Peyer's patch (tissue), 4 donors: Measurements from ENCODE around the gene DEFB132. TPM values are rescaled to one million over a fixed set of nuclear protein-coding genes. Genes with fewer than 3 reads are reported as not detected.

ENCODE experiments used
- DNase-seq, 3 donors: peaks; one replicate each; pipeline ENCODE4 v3.0.0-alpha.2; 2017 to 2019
- H3K27ac ChIP-seq, 4 donors: fragments of 200-600 bp; sonication (generic); one replicate each; pipeline ENCODE4 v1.5.1; 2016 to 2019
- H3K27me3 ChIP-seq, 2 donors: fragments of 200-600 bp; sonication (generic); one replicate each; pipeline ENCODE4 v1.5.1; 2019
- H3K36me3 ChIP-seq, 3 donors: fragments of 200-600 bp; sonication (generic); one replicate each; pipeline ENCODE4 v1.5.1; 2016 to 2019
- H3K4me1 ChIP-seq, 4 donors: fragments of 200-600 bp; sonication (generic); one replicate each; pipeline ENCODE4 v1.5.1; 2016 to 2019
- H3K4me3 ChIP-seq, 4 donors: fragments of 200-600 bp; sonication (generic); 1 replicate in 3 of 4; 2 replicates in 1 of 4; pipeline ENCODE4 v1.5.1; 2016 to 2019; ENCODE audit warnings: mild to moderate bottlenecking in 1 of 4
- H3K9me3 ChIP-seq, 4 donors: fragments of 200-600 bp; sonication (generic); one replicate each; pipeline ENCODE4 v1.5.1; 2016 to 2019; ENCODE audit warnings: mild to moderate bottlenecking in 1 of 4
- POLR2A ChIP-seq, 2 donors: fragments of 450-650 bp; IDR thresholded peaks; one replicate each; pipeline ENCODE4 v1.5.1; 2017; ENCODE audit warnings: antibody characterized with exemption in 2 of 2, mild to moderate bottlenecking in 2 of 2, moderate library complexity in 2 of 2
- total RNA-seq, 4 donors: library from RNA; depleted of rRNA; stranded (reverse); fragments of >200 nt; gene quantifications; one replicate each; pipeline ENCODE4 v1.1.0, GENCODE V29; 2016
- TF ChIP-seq, protein P1 (sequence below), 6 experiments: fragments of 450-650 bp in 4 of 6; fragments of 200-600 bp in 2 of 6; sonication (generic) in 1 of 6; IDR thresholded peaks; one replicate each; pipeline ENCODE4 v1.5.1; 2017 to 2019; ENCODE audit warnings: antibody characterized with exemption in 6 of 6, mild to moderate bottlenecking in 3 of 6, moderate library complexity in 1 of 6

Gene DEFB132
- total RNA-seq, 4 donors from 2014 or later = not detected

DNA sequence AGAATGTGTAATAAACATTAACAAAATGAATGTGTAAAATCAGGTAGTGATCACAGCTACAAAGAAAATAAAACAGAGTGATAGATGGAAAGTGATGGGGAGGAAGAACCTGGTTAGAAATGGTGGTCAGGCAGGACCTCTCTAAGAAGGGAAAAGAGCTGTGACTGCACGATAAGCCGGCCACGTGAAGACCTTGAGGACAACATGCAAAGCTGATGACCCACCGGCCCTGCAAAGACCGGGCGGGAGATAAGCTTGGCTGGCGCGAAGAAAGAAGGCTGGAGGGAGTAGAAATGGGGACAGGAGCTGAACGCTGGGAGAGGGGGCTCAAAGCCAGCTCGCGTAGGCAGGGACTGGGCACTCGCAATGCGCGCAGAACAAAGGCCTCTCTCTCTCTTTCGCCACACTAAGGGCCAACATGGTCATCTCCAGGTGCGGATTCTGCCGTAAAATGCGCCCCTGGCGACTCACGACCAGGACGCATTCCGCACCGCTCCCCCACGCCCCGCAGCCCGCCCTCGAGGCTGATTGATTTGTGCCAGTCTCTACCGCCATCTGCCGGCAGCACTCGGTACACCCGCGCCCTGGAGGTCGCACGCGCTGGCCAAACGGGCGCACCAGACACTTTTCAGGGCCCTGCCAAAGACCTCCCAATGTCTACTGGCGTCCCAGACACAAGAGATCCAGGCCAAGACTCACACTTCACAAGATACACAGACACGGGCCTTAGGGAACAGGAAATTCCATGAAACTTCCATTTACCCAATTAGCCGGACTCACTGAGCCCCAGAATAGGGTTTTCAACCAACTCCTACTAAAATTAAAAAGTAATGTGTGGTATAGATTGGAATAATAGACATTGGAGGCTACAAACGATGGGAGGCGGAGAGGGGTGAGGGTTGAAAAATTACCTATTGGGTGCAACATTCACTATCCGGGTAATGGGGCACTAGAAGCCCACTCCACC is 9.4 kb downstream of the DEFB132 start:
- Histone ChIP-seq H3K36me3 (no peaks in the 10 kb centered on the region), H3K27me3 (no peaks in the 10 kb centered on the region), H3K9me3 (no peaks in the 10 kb centered on the region), H3K27ac (no peak overlapping the region), H3K4me1 (no peaks in the 10 kb centered on the region), H3K4me3 (peak overlapping the region; percentile 36 to 54 (median 49))
- TF ChIP-seq, protein P1, sequence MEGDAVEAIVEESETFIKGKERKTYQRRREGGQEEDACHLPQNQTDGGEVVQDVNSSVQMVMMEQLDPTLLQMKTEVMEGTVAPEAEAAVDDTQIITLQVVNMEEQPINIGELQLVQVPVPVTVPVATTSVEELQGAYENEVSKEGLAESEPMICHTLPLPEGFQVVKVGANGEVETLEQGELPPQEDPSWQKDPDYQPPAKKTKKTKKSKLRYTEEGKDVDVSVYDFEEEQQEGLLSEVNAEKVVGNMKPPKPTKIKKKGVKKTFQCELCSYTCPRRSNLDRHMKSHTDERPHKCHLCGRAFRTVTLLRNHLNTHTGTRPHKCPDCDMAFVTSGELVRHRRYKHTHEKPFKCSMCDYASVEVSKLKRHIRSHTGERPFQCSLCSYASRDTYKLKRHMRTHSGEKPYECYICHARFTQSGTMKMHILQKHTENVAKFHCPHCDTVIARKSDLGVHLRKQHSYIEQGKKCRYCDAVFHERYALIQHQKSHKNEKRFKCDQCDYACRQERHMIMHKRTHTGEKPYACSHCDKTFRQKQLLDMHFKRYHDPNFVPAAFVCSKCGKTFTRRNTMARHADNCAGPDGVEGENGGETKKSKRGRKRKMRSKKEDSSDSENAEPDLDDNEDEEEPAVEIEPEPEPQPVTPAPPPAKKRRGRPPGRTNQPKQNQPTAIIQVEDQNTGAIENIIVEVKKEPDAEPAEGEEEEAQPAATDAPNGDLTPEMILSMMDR (IDR thresholded peaks at IDR 0.05) = peak; percentile 84 to 96 (median 88)
- no peak for TF ChIP-seq POLR2A (IDR thresholded peaks at IDR 0.05)
- peak; percentile 88 to 94 (median 88) for DNase-seq

DNA sequence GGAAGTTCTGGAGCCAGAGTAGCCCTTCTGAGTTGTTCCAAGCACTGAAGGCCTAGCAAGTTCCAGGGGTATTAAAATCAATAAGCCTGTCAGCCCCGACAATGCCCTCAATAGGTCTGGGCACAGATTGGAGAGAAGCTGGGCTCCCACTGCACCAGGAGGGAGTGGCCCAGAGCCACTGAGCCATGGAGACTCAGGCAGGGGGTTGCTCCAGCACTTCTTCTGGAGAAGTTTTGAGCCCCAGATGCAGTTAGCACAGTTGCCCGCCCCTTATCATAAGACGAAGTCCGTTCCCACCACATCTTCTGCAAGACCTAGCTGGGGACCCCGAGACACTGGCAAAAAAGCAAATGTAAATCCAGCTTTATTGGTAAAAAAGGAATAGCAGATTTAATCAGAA is 13.0 kb downstream of the DEFB132 start:
- no peak for DNase-seq
- TF ChIP-seq POLR2A (IDR thresholded peaks at IDR 0.05) = no peak
- TF ChIP-seq, protein P1 (IDR thresholded peaks at IDR 0.05) = no peak
- Histone ChIP-seq H3K4me1 (no peaks in the 10 kb centered on the region), H3K27me3 (no peaks in the 10 kb centered on the region), H3K9me3 (no peaks in the 10 kb centered on the region), H3K27ac (no peak overlapping the region), H3K36me3 (peaks cover 0 to 3% (median 0%) of the 10 kb centered on the region in 3 donors), H3K4me3 (no peak overlapping the region)

DNA sequence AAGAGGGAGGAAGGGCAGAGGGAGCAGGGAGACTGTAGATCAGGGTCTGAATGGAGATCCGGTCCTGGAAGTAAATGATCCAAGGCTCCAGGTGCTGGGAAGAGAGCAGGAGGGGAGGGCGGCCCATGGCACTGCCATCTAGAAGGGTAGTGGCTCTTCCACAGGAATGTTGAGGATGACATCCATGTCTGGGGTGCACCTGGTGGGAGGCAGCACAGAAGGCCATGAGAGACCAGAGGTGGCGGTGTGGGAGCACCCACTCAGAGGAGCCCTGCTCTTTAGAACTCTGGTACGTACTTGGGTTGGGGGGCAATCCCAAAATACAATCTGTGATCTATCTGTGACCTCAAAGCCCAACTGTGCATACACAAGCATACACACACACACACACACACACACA is 13.5 kb downstream of the DEFB132 start:
- TF ChIP-seq, protein P1 (IDR thresholded peaks at IDR 0.05) = no peak
- H3K9me3 ChIP-seq = no peaks in the 10 kb centered on the region

DNA sequence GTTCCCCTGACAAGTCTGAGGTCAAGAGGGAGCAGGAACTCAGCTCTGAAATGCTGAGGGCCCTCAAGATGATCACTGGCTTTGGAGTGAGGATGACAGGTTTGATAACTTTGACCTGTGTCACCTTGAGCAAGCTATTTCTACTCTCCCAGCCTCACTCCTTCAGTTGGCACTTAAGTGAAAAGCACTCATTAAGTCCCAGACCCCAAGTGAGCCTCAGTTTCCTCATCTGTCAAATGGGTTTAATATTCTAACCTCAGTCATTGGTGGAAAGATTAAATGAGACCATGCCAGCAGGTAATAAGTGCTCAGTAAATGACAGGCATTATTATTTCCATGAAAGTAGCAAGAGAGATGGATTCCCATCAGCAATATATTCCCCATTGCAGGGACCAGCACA is 14.0 kb downstream of the DEFB132 start:
- H3K27ac ChIP-seq = no peak overlapping the region

More for the DNA sequence above, 13.5 kb downstream of the DEFB132 start:
- H3K36me3 ChIP-seq = peaks cover 0 to 9% (median 0%) of the 10 kb centered on the region in 3 donors
- no peaks in the 10 kb centered on the region for H3K27me3 ChIP-seq
- DNase-seq = no peak
- no peak overlapping the region for H3K4me3 ChIP-seq
- H3K27ac ChIP-seq = no peak overlapping the region
- no peaks in the 10 kb centered on the region for H3K4me1 ChIP-seq

DNA sequence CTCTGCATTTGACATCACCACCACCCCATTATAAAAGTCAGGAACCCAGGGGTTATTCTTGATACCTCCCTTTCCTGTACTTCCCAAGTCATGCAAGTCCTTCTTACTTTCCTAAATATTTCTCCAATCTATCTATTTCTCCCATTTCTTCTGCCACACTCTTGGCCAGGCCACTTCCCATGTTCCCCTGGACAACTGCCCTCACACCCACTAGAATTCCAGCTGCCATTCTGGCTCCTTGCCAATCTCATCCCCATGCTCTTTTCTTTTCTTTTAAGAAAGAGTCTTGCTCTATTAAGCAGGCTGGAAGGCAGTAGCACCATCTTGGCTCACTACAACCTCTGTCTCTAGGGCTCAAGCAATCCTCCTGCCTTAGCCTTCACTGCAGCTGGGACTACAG is 15.2 kb downstream of the DEFB132 start:
- no peaks in the 10 kb centered on the region for H3K9me3 ChIP-seq
- TF ChIP-seq, protein P1 (IDR thresholded peaks at IDR 0.05) = no peak
- TF ChIP-seq POLR2A (IDR thresholded peaks at IDR 0.05) = no peak
- H3K4me3 ChIP-seq = no peak overlapping the region
- no peaks in the 10 kb centered on the region for H3K4me1 ChIP-seq
- H3K27me3 ChIP-seq = no peaks in the 10 kb centered on the region
- H3K36me3 ChIP-seq = peaks cover 0 to 16% (median 0%) of the 10 kb centered on the region in 3 donors
- no peak overlapping the region for H3K27ac ChIP-seq
- DNase-seq = no peak

More for the DNA sequence above, 14.0 kb downstream of the DEFB132 start:
- Histone ChIP-seq H3K27me3 (no peaks in the 10 kb centered on the region), H3K36me3 (peaks cover 0 to 10% (median 0%) of the 10 kb centered on the region in 3 donors), H3K4me1 (no peaks in the 10 kb centered on the region), H3K9me3 (no peaks in the 10 kb centered on the region), H3K4me3 (no peak overlapping the region)
- no peak for DNase-seq
- TF ChIP-seq, protein P1 (IDR thresholded peaks at IDR 0.05) = no peak
- TF ChIP-seq POLR2A (IDR thresholded peaks at IDR 0.05) = no peak
